HepG2 (cell line): ENCODE results near the gene KMT2B. TPM values are rescaled to one million over a fixed set of nuclear protein-coding genes. Genes with fewer than 3 reads are reported as not detected.
A peak's percentile ranks its signal among the peaks of the same experiment; 100 is the strongest.
"Not testable (repeated sequence)": the region's sequence is repeated elsewhere in the genome, so short reads cannot be mapped to it uniquely, and the experiment has no call there.

Experiments used
- ATAC-seq: fragments of 200-7000 bp; cut with Tn5 transposase; 3 replicates; pipeline ENCODE4 v1.9.1; 2020; ENCODE audit warnings: mild to moderate bottlenecking, moderate library complexity
- BruUV-seq: library from RNA; stranded (reverse); fragments of 400-500 nt; replicated peaks from 2 replicates; lab custom pipeline; 2021; lab: Mats Ljungman, UMichigan
- CTCF ChIA-PET: fragments of 300-600 bp; formaldehyde crosslinking; extraction: SDS; loops from one replicate; lab custom pipeline; 2021; ENCODE audit warnings: low total read pairs, inconsistent platforms, low intra/inter-chr PET ratio; lab: Yijun Ruan, JAX
- POLR2A ChIA-PET: fragments of 350-600 bp; sonication (Branson Sonifier 250); formaldehyde crosslinking; loops from one replicate; lab custom pipeline; 2020; ENCODE audit warnings: antibody characterized with exemption, inconsistent platforms; lab: Yijun Ruan, JAX
- DNase-seq: peaks from one replicate; pipeline ENCODE4 v3.0.0-alpha.2; 2015; ENCODE audit warnings: low spot score
- FAIRE-seq: peaks from 3 replicates; lab custom pipeline; 2011; peaks lifted over from hg19 to GRCh38; lab: Jason Lieb, UNC
- H2AFZ ChIP-seq: one replicate; pipeline ENCODE4 v1.6.1; 2011; ENCODE audit warnings: low read length, inconsistent platforms
- H3K27ac ChIP-seq: fragments of 300-600 bp; 3 replicates; pipeline ENCODE4 v1.8.0; 2011; ENCODE audit warnings: mixed run types, mild to moderate bottlenecking, mixed read lengths, low read length, inconsistent platforms; ENCODE audit not compliant: insufficient read depth; ENCODE audit errors: extremely low read length
- H3K27me3 ChIP-seq, 2 experiments: fragments of 200-600 bp in 1 of 2; 2 replicates in 1 of 2; 3 replicates in 1 of 2; pipeline versions ENCODE4 v1.6.0 to v1.8.0; 2011; ENCODE audit warnings: low read length in 2 of 2, mild to moderate bottlenecking in 2 of 2, moderate library complexity in 2 of 2, inconsistent platforms in 1 of 2; ENCODE audit not compliant: insufficient read depth in 2 of 2, control insufficient read depth in 1 of 2
- H3K36me3 ChIP-seq, 2 experiments: fragments of 200-600 bp in 1 of 2; replicated peaks in 1 of 2; 2 replicates in 1 of 2; 3 replicates in 1 of 2; pipeline versions ENCODE4 v1.5.1 to v1.8.0; 2011; ENCODE audit warnings: low read length in 2 of 2, inconsistent platforms in 1 of 2; ENCODE audit not compliant: insufficient read depth in 2 of 2, control insufficient read depth in 1 of 2
- H3K4me1 ChIP-seq: 2 replicates; pipeline ENCODE4 v1.5.1; 2012; ENCODE audit warnings: low read length, inconsistent platforms; ENCODE audit not compliant: insufficient read depth
- H3K4me2 ChIP-seq: 2 replicates; pipeline ENCODE4 v1.6.0; 2011; ENCODE audit warnings: low read depth, low read length, inconsistent platforms
- H3K4me3 ChIP-seq, 3 experiments: fragments of 200-600 bp in 1 of 3; sonication (generic), shearing (Covaris generic) in 1 of 3; replicated peaks in 1 of 3; 2 replicates each; pipeline ENCODE4 v1.5.1; 2011 to 2016; ENCODE audit warnings: low read length in 3 of 3, inconsistent platforms in 2 of 3, low read depth in 2 of 3, mild to moderate bottlenecking in 2 of 3, control low read depth in 1 of 3, mixed read lengths in 1 of 3; ENCODE audit not compliant: insufficient read depth in 1 of 3
- H3K79me2 ChIP-seq: one replicate; pipeline ENCODE4 v1.6.1; 2011; ENCODE audit warnings: low read length, inconsistent platforms; ENCODE audit not compliant: insufficient read depth
- H3K9ac ChIP-seq: 2 replicates; pipeline ENCODE4 v1.6.0; 2011; ENCODE audit warnings: mild to moderate bottlenecking, low read depth, low read length, inconsistent platforms; ENCODE audit not compliant: insufficient read depth
- H3K9me3 ChIP-seq: 2 replicates; pipeline ENCODE4 v1.5.1; 2012; ENCODE audit warnings: mild to moderate bottlenecking, low read length
- H4K20me1 ChIP-seq: 2 replicates; pipeline ENCODE4 v1.6.0; 2011; ENCODE audit warnings: inconsistent platforms, mild to moderate bottlenecking, low read length, moderate library complexity; ENCODE audit not compliant: insufficient read depth
- AKAP8 ChIP-seq: sonication (generic); formaldehyde crosslinking; IDR thresholded peaks from 2 replicates; pipeline ENCODE4 v1.5.1; 2020; ENCODE audit warnings: mild to moderate bottlenecking, missing genetic modification reagents
- GABPB1 ChIP-seq: IDR thresholded peaks from 2 replicates; pipeline ENCODE4 v1.6.1; 2016; ENCODE audit warnings: mild to moderate bottlenecking, missing genetic modification reagents, moderate library complexity, missing compliant biosample characterization
- GATAD2A ChIP-seq: IDR thresholded peaks from 2 replicates; pipeline ENCODE4 v1.6.1; 2016
- HDAC1 ChIP-seq: sonication (generic); formaldehyde crosslinking; IDR thresholded peaks from 2 replicates; pipeline ENCODE4 v1.5.1; 2020; ENCODE audit warnings: mild to moderate bottlenecking, missing genetic modification reagents
- MAFF ChIP-seq: IDR thresholded peaks from 2 replicates; pipeline ENCODE4 v1.6.1; 2011; ENCODE audit warnings: low read depth, low read length, improper control_type of control experiment
- MAFK ChIP-seq, 2 experiments: IDR thresholded peaks in 1 of 2; conservative IDR thresholded peaks in 1 of 2; 2 replicates each; pipeline ENCODE4 v1.6.1; 2011; ENCODE audit warnings: improper control_type of control experiment in 2 of 2, low read length in 2 of 2
- ZBTB37 ChIP-seq: sonication (generic); formaldehyde crosslinking; IDR thresholded peaks from 2 replicates; pipeline ENCODE4 v1.4.0; 2020; ENCODE audit warnings: mild to moderate bottlenecking, missing genetic modification reagents
- WGBS: methylation state at CpG from one replicate; pipeline ENCODE4 v1.1.6; 2017; ENCODE audit warnings: low lambda C conversion rate; 5-methylcytosine and 5-hydroxymethylcytosine counted together
- in situ Hi-C: cut with HindIII; loops from 2 replicates; pipeline ENCODE4 v1.10.0; 2017; ENCODE audit warnings: low pct_unique_long_range_greater_than_20kb; ENCODE audit not compliant: extremely low pct_ligation_motif_present
- intact Hi-C: fragments of 100-400 bp; cut with micrococcal nuclease; formaldehyde crosslinking; loops from one replicate; pipeline ENCODE4 v1.10.0; 2022; ENCODE audit not compliant: unreplicated experiment
- polyA plus RNA-seq, 8 experiments: library from polyadenylated mRNA; depleted of rRNA in 3 of 8; stranded (reverse) in 7 of 8; unstranded in 1 of 8; fragments of >200 nt; fragmentation: Illumina TruSeq in 4 of 8; extraction: Trizol in 4 of 8; gene quantifications; 2 replicates each; pipeline versions ENCODE4 v1.2.1 to v1.2.3, GENCODE V29; 2011 to 2016; ENCODE audit warnings: low read depth in 4 of 8, missing spikeins in 1 of 8, mixed read lengths in 1 of 8; ENCODE audit not compliant: insufficient read depth in 1 of 8
- total RNA-seq, 5 experiments: library from RNA; depleted of rRNA; stranded (reverse); fragments of >200 nt; fragmentation: Illumina TruSeq; extraction: Trizol; gene quantifications; 2 replicates each; pipeline ENCODE4 v1.2.3, GENCODE V29; 2016; ENCODE audit warnings: low read depth in 1 of 5
- TF ChIP-seq, protein P1 (sequence below): sonication (generic); formaldehyde crosslinking; IDR thresholded peaks from 2 replicates; pipeline ENCODE4 v1.4.0; 2020; ENCODE audit warnings: missing genetic modification reagents
- TF ChIP-seq, protein P2 (sequence below): sonication (generic); formaldehyde crosslinking; IDR thresholded peaks from 2 replicates; pipeline ENCODE4 v1.4.0; 2020; ENCODE audit warnings: low read depth, mild to moderate bottlenecking, missing genetic modification reagents

KMT2B gene
- total and polyA plus RNA-seq, 2 of the 13 experiments (the other 11 are each of a cell fraction or from before 2014, with no cell fraction given), result 6.2 to 16.9 TPM

DNA sequence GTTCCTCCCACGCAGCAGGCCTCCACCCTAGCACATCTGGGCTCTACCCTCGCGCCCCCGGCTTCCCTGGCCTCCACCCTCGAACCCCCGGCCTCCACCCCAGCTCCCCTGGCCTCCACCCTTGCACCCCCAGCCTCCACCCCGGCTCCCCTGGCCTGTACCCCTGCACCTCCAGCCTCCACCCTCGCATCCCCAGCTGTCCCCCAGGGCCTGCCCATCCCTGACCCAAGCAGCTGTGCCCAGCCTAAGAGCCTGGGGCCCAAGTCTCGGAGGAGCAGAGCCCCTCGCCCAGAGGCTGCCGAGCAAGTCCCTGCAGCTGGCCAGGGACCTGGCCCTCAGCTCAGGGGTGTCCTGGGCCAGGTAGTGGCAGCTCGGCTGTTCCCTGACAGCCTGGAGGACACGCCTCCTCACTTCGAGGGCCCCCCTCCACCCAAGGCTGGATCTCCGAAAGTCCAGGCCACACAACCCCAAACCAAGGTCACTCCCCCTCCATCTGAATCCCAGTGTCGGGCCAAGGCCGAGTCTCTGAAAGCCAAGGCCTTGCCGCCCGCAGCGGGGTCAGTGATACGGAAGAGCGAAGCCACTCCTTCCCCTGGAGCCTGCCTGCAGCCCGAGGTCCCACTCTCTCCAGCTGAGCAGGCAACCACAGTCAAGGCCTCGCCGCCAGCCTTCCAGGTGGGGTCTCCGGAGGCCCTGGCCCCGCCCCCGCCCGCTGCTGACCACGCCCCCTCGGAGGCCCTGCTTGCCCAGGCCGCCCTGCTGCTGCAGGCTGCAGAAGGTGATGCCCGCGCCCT, 49.7 kb downstream of the KMT2B start (continued):
- peak; percentile 37; the same call in 1 of the 2 replicates for TF ChIP-seq ZBTB37 (CRISPR knock-in tag)
- peak; percentile 41; the same call in 1 of the 2 replicates for TF ChIP-seq GABPB1 (CRISPR knock-in tag)
- TF ChIP-seq HDAC1, result 0 out of 2 replicates have a peak, but pooled peaks have one; percentile 38
- 0 out of 2 replicates have a peak, but pooled peaks have one; percentile 37 for TF ChIP-seq GATAD2A (CRISPR knock-in tag)
- TF ChIP-seq, protein P1, sequence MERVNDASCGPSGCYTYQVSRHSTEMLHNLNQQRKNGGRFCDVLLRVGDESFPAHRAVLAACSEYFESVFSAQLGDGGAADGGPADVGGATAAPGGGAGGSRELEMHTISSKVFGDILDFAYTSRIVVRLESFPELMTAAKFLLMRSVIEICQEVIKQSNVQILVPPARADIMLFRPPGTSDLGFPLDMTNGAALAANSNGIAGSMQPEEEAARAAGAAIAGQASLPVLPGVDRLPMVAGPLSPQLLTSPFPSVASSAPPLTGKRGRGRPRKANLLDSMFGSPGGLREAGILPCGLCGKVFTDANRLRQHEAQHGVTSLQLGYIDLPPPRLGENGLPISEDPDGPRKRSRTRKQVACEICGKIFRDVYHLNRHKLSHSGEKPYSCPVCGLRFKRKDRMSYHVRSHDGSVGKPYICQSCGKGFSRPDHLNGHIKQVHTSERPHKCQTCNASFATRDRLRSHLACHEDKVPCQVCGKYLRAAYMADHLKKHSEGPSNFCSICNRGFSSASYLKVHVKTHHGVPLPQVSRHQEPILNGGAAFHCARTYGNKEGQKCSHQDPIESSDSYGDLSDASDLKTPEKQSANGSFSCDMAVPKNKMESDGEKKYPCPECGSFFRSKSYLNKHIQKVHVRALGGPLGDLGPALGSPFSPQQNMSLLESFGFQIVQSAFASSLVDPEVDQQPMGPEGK (CRISPR knock-in tag), result peak; percentile 38; the same call in 1 of the 2 replicates

- H3K9me3 ChIP-seq, result no peaks in the 10 kb centered on the region
- FAIRE-seq, result no peak
Measured at GRCh38 chr19:35768082-35768421, 50.2 kb downstream of the KMT2B start.

GRCh38 chr19:35772362-35772761, 54.6 kb downstream of the KMT2B start:
- H3K9ac ChIP-seq, H3K79me2 ChIP-seq, H3K27ac ChIP-seq, DNase-seq, in situ Hi-C loops, H3K9me3 ChIP-seq, CTCF ChIA-PET, H3K4me3 ChIP-seq, H4K20me1 ChIP-seq, H3K36me3 ChIP-seq, H3K27me3 ChIP-seq, ATAC-seq, POLR2A ChIA-PET, H2AFZ ChIP-seq, H3K4me2 ChIP-seq, BruUV-seq, FAIRE-seq, intact Hi-C loops: not testable (repeated sequence)
- peaks cover 41% of the 10 kb centered on the region for H3K4me1 ChIP-seq
- 97% methylated on average over 5 of the region's 5 CpGs for WGBS

More at GRCh38 chr19:35768082-35768421, 50.2 kb downstream of the KMT2B start:
- Histone ChIP-seq H3K9ac (no peak overlapping the region), H3K4me2 (no peak overlapping the region), H3K27me3 (no peaks in the 10 kb centered on the region), H3K79me2 (no peaks in the 10 kb centered on the region), H3K36me3 (peaks cover 3 to 8% of the 10 kb centered on the region in 2 experiments; a peak in 3 of 5 replicates), H3K4me3 (no peak overlapping the region), H2AFZ (no peak overlapping the region), H3K27ac (peak overlapping the region; percentile 14), H4K20me1 (no peaks in the 10 kb centered on the region), H3K4me1 (peaks cover 20% of the 10 kb centered on the region; the same call in 1 of the 2 replicates)
- ChIA-PET POLR2A (interaction anchor here (1.0 to 1.4 kb wide), 3 partner anchors 9 to 27 kb away, joined by 3 to 6 read pairs (median 4); partner anchors contain the start of gene LIN37), CTCF (no interaction called here)
- in situ Hi-C loops, result no loop called here
- DNase-seq (no peak), ATAC-seq (peak; percentile 7; the same call in 2 of the 3 replicates)
- WGBS, result 97% methylated on average over 4 of the region's 15 CpGs
- TF ChIP-seq MAFK (conservative IDR thresholded peaks at IDR 0.05 in 1 of 2, IDR thresholded peaks at IDR 0.05 in 1 of 2; ENCODE audit: low read length in 2 of 2), result peak; percentile 92
- TF ChIP-seq AKAP8 (CRISPR knock-in tag), result no peak
- peak; percentile 85 for TF ChIP-seq MAFF
- TF ChIP-seq, protein P2, sequence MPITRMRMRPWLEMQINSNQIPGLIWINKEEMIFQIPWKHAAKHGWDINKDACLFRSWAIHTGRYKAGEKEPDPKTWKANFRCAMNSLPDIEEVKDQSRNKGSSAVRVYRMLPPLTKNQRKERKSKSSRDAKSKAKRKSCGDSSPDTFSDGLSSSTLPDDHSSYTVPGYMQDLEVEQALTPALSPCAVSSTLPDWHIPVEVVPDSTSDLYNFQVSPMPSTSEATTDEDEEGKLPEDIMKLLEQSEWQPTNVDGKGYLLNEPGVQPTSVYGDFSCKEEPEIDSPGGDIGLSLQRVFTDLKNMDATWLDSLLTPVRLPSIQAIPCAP (CRISPR knock-in tag), result no peak
- no TSS peak for BruUV-seq
- intact Hi-C loops, result no loop called here
